DOHH2 (cell line): ENCODE data around the gene GJD3.
"Not testable (repeated sequence)": the region's sequence is repeated elsewhere in the genome, so short reads cannot be mapped to it uniquely, and the experiment has no call there.

Experiments used
- H3F3A ChIP-seq: fragments of 200-600 bp; sonication (generic), shearing (Covaris generic); 2 replicates; pipeline ENCODE4 v1.6.0; 2016; ENCODE audit warnings: antibody characterized with exemption, mild to moderate bottlenecking; ENCODE audit not compliant: control insufficient read depth, insufficient read depth
- H3K27ac ChIP-seq: fragments of 200-600 bp; sonication (generic); 2 replicates; pipeline ENCODE4 v1.5.1; 2014; ENCODE audit warnings: low read depth, mild to moderate bottlenecking, low read length, moderate library complexity
- H3K27me3 ChIP-seq: fragments of 200-600 bp; sonication (generic); 2 replicates; pipeline ENCODE4 v1.6.1; 2014; ENCODE audit warnings: mild to moderate bottlenecking, low read length, mixed read lengths; ENCODE audit not compliant: control insufficient read depth
- H3K36me3 ChIP-seq: fragments of 200-600 bp; sonication (generic); 2 replicates; pipeline ENCODE4 v1.6.1; 2014; ENCODE audit warnings: mild to moderate bottlenecking, low read length, moderate library complexity, mixed read lengths; ENCODE audit not compliant: control insufficient read depth
- H3K4me1 ChIP-seq: fragments of 200-600 bp; sonication (generic); 2 replicates; pipeline ENCODE4 v1.6.1; 2014; ENCODE audit warnings: mild to moderate bottlenecking, low read length, mixed read lengths; ENCODE audit not compliant: control insufficient read depth
- H3K4me2 ChIP-seq: fragments of 200-600 bp; sonication (generic); 2 replicates; pipeline ENCODE4 v1.6.0; 2014; ENCODE audit warnings: mild to moderate bottlenecking, low read length, moderate library complexity
- H3K4me3 ChIP-seq: fragments of 200-600 bp; sonication (generic); 2 replicates; pipeline ENCODE4 v1.5.1; 2014; ENCODE audit warnings: mild to moderate bottlenecking, low read length, mixed read lengths
- H3K79me2 ChIP-seq: fragments of 200-600 bp; sonication (generic); 2 replicates; pipeline ENCODE4 v1.6.1; 2014; ENCODE audit warnings: mild to moderate bottlenecking, low read length, mixed read lengths; ENCODE audit not compliant: control insufficient read depth
- H3K9me2 ChIP-seq: fragments of 200-600 bp; sonication (generic); replicated peaks from 2 replicates; pipeline ENCODE4 v1.6.1; 2014; ENCODE audit warnings: mild to moderate bottlenecking, low read length, mixed read lengths; ENCODE audit not compliant: control insufficient read depth
- H3K9me3 ChIP-seq: fragments of 200-600 bp; sonication (generic); 2 replicates; pipeline ENCODE4 v1.6.1; 2014; ENCODE audit warnings: antibody characterized with exemption, low read length, mixed read lengths; ENCODE audit not compliant: control insufficient read depth, insufficient read depth
- H4K20me1 ChIP-seq: fragments of 200-600 bp; sonication (generic); 2 replicates; pipeline ENCODE4 v1.6.0; 2014; ENCODE audit warnings: low read depth, mild to moderate bottlenecking, antibody characterized with exemption, low read length, moderate library complexity; ENCODE audit not compliant: control insufficient read depth, insufficient read depth
- CTCF ChIP-seq: fragments of 200-600 bp; sonication (generic); IDR thresholded peaks from one replicate; pipeline ENCODE4 v1.5.1; 2014; ENCODE audit warnings: antibody characterized with exemption, mild to moderate bottlenecking, low read depth, low read length; ENCODE audit not compliant: poor library complexity, severe bottlenecking
- EZH2phosphoT487 ChIP-seq: fragments of 200-600 bp; sonication (generic); IDR thresholded peaks from 2 replicates; pipeline ENCODE4 v1.6.1; 2017; ENCODE audit warnings: borderline replicate concordance, mild to moderate bottlenecking, antibody characterized with exemption, low read length, moderate library complexity, mixed read lengths

The GJD3 gene

GRCh38 chr17:40410082-40410481, 45.5 kb upstream of the GJD3 start:
- H3K9me3 ChIP-seq: no peaks in the 10 kb centered on the region
- no peaks in the 10 kb centered on the region for H3K27me3 ChIP-seq
- peaks cover 18% of the 10 kb centered on the region for H3F3A ChIP-seq
- H3K9me2 ChIP-seq: no peaks in the 10 kb centered on the region
- H3K36me3 ChIP-seq: peaks cover 95% of the 10 kb centered on the region
- H4K20me1 ChIP-seq: peaks cover 5% of the 10 kb centered on the region; the same call in 1 of the 2 replicates
- no peak for TF ChIP-seq EZH2phosphoT487
- TF ChIP-seq CTCF: no peak
- H3K4me2 ChIP-seq: no peak overlapping the region
- no peak overlapping the region for H3K4me3 ChIP-seq
- H3K4me1 ChIP-seq: no peaks in the 10 kb centered on the region
- H3K79me2 ChIP-seq: peaks cover 31% of the 10 kb centered on the region
- no peak overlapping the region for H3K27ac ChIP-seq

GRCh38 chr17:40409540-40409939, 45.0 kb upstream of the GJD3 start:
- Histone ChIP-seq H3F3A (peaks cover 18% of the 10 kb centered on the region), H3K36me3 (peaks cover 95% of the 10 kb centered on the region), H3K79me2 (peaks cover 27% of the 10 kb centered on the region)
- H3K4me3 ChIP-seq, H3K9me2 ChIP-seq, H3K9me3 ChIP-seq, H3K27ac ChIP-seq, H4K20me1 ChIP-seq, H3K4me2 ChIP-seq, H3K27me3 ChIP-seq, H3K4me1 ChIP-seq: not testable (repeated sequence)

- peaks cover 95% of the 10 kb centered on the region for H3K36me3 ChIP-seq
- H3K79me2 ChIP-seq: peaks cover 13% of the 10 kb centered on the region; the same call in 1 of the 2 replicates
- H3K4me3 ChIP-seq: no peak overlapping the region
- H3K27ac ChIP-seq: no peak overlapping the region
- peaks cover 29% of the 10 kb centered on the region for H3F3A ChIP-seq
- TF ChIP-seq EZH2phosphoT487 (no peak), CTCF (no peak)
- H3K27me3 ChIP-seq: no peaks in the 10 kb centered on the region
- no peaks in the 10 kb centered on the region for H3K9me2 ChIP-seq
- no peaks in the 10 kb centered on the region for H3K9me3 ChIP-seq
- no peaks in the 10 kb centered on the region for H3K4me1 ChIP-seq
- H4K20me1 ChIP-seq: no peaks in the 10 kb centered on the region
- no peak overlapping the region for H3K4me2 ChIP-seq
Measured at GRCh38 chr17:40407460-40407859, 42.9 kb upstream of the GJD3 start.

GRCh38 chr17:40404003-40404402, 39.5 kb upstream of the GJD3 start:
- Histone ChIP-seq H3K4me2 (no peak overlapping the region), H3K9me2 (no peaks in the 10 kb centered on the region), H3K4me3 (no peak overlapping the region), H3K27ac (no peak overlapping the region), H3K9me3 (no peaks in the 10 kb centered on the region), H3K79me2 (peaks cover 3% of the 10 kb centered on the region; the same call in 1 of the 2 replicates), H3K36me3 (peaks cover 95% of the 10 kb centered on the region), H3F3A (peaks cover 52% of the 10 kb centered on the region), H3K27me3 (no peaks in the 10 kb centered on the region), H4K20me1 (0 out of 2 replicates have a peak, but pooled peaks cover 4% of the 10 kb centered on the region), H3K4me1 (no peaks in the 10 kb centered on the region)
- TF ChIP-seq CTCF (no peak), EZH2phosphoT487 (no peak)
